Activated B cell treated with CpG ODN at 0.5 μM for 24 hours (primary cell): ENCODE data around the gene AFDN. TPM values are rescaled to one million over a fixed set of nuclear protein-coding genes. Genes with fewer than 3 reads are reported as not detected.

Source experiments
- ATAC-seq: fragments of 200-7000 bp; cut with Tn5 transposase; one replicate; pipeline ENCODE4 v1.10.0; 2021; ENCODE audit warnings: low read depth, mild to moderate bottlenecking, moderate library complexity
- CTCF ChIA-PET: fragments of 350-600 bp; sonication (Branson Sonifier 250); formaldehyde crosslinking; loops from one replicate; lab custom pipeline; 2021; ENCODE audit warnings: antibody characterized with exemption; lab: Charles Lee
- POLR2A ChIA-PET: fragments of 350-600 bp; sonication (Branson Sonifier 250); formaldehyde crosslinking; loops from one replicate; lab custom pipeline; 2021; ENCODE audit warnings: antibody characterized with exemption; lab: Charles Lee
- DNase-seq: peaks from one replicate; pipeline ENCODE4 v3.0.0; 2022
- H3K27ac Mint-ChIP-seq: one replicate; pipeline ENCODE4 v1.8.0; 2020; ENCODE audit warnings: mixed read lengths
- H3K27me3 Mint-ChIP-seq: one replicate; pipeline ENCODE4 v1.8.0; 2021; ENCODE audit warnings: mixed read lengths
- H3K36me3 Mint-ChIP-seq: one replicate; pipeline ENCODE4 v1.8.0; 2021; ENCODE audit warnings: low read depth, mixed read lengths
- H3K4me1 Mint-ChIP-seq: one replicate; pipeline ENCODE4 v1.8.0; 2021; ENCODE audit warnings: mixed read lengths
- H3K4me3 Mint-ChIP-seq: one replicate; pipeline ENCODE4 v1.8.0; 2020; ENCODE audit warnings: mild to moderate bottlenecking, mixed read lengths
- H3K9me3 Mint-ChIP-seq: one replicate; pipeline ENCODE4 v1.8.0; 2020; ENCODE audit warnings: mixed read lengths
- intact Hi-C: fragments of 100-400 bp; cut with micrococcal nuclease; formaldehyde crosslinking; loops from one replicate; pipeline ENCODE4 v1.15.1; 2024
- total RNA-seq: library from RNA; stranded (reverse); gene quantifications from 2 replicates; pipeline ENCODE4 v1.2.3, GENCODE V29; 2022
- TF ChIP-seq, protein P1 (sequence below): fragments of 200-600 bp; IDR thresholded peaks from one replicate; pipeline ENCODE4 v1.8.0; 2022; ENCODE audit warnings: antibody characterized with exemption, mild to moderate bottlenecking

Gene AFDN
- total RNA-seq, 1 donor from 2014 or later = 38.0 TPM

DNA sequence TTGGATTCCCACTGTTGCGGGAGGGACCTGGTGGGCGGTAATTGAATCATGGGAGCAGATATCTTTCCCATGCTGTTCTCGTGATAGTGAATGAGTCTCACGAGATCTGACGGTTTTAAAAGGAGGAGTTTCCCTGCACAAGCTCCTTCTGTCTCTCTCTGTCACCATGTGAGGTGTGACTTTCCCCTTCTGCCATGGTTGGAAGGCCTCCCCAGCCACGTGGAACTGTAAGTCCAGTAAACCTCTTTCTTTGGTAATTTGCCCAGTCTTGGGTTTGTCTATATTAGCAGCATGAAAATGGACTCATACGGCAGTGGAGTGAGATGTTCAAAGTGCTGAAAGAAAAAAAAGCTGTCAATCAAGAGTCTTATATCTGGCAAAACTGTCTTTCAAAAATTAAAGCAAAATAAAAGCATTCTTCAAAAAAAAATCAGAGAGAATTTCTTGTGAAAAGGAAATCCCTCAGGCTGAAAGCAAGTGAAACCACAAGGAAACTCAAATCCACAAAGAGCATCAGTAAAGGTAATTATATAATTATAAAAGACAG lies 155.3 kb downstream of the AFDN start:
- TF ChIP-seq, protein P1, sequence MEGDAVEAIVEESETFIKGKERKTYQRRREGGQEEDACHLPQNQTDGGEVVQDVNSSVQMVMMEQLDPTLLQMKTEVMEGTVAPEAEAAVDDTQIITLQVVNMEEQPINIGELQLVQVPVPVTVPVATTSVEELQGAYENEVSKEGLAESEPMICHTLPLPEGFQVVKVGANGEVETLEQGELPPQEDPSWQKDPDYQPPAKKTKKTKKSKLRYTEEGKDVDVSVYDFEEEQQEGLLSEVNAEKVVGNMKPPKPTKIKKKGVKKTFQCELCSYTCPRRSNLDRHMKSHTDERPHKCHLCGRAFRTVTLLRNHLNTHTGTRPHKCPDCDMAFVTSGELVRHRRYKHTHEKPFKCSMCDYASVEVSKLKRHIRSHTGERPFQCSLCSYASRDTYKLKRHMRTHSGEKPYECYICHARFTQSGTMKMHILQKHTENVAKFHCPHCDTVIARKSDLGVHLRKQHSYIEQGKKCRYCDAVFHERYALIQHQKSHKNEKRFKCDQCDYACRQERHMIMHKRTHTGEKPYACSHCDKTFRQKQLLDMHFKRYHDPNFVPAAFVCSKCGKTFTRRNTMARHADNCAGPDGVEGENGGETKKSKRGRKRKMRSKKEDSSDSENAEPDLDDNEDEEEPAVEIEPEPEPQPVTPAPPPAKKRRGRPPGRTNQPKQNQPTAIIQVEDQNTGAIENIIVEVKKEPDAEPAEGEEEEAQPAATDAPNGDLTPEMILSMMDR = no peak
- Mint-ChIP-seq H3K4me1 (no peaks in the 10 kb centered on the region), H3K27me3 (peaks cover 4% of the 10 kb centered on the region), H3K4me3 (no peak overlapping the region), H3K36me3 (no peaks in the 10 kb centered on the region), H3K9me3 (peaks cover 4% of the 10 kb centered on the region), H3K27ac (no peak overlapping the region)
- POLR2A ChIA-PET = no interaction called here
- no peak for ATAC-seq
- CTCF ChIA-PET = no interaction called here
- intact Hi-C loops = no loop called here
- DNase-seq = no peak

DNA sequence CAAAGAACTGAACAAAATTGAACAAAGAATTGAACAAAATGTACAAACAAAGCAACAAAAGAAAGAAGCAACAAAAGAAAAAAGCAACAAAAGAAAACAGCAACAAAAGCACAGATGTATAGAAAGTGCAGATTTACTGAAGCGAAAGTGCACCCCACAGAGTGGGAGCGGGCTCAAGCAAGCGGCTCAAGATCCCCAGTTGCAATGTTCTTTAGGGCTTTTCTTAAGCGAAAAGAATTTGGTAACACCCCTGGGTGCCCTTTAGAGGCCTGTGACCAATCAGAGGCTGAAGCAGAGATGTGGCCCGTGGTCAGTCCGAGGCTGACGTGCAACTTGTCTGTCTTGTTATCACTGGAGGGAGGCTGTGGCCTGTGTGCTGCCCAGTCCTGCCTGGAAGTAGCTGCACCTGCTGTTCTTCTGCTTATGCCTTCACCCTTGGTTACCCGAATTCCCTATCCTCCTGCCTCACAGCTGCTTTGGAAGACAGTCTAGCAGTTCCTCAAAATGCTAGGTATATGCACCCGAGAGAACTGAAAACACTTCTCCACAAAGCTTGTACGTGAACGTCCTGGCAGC lies 157.5 kb downstream of the AFDN start:
- TF ChIP-seq, protein P1 = no peak
- intact Hi-C loops = no loop called here
- Mint-ChIP-seq H3K36me3 (no peaks in the 10 kb centered on the region), H3K4me3 (no peak overlapping the region), H3K9me3 (peaks cover 4% of the 10 kb centered on the region), H3K27ac (no peak overlapping the region), H3K4me1 (no peaks in the 10 kb centered on the region), H3K27me3 (peaks cover 4% of the 10 kb centered on the region)
- ChIA-PET POLR2A (no interaction called here), CTCF (no interaction called here)
- DNase-seq (no peak), ATAC-seq (no peak)

DNA sequence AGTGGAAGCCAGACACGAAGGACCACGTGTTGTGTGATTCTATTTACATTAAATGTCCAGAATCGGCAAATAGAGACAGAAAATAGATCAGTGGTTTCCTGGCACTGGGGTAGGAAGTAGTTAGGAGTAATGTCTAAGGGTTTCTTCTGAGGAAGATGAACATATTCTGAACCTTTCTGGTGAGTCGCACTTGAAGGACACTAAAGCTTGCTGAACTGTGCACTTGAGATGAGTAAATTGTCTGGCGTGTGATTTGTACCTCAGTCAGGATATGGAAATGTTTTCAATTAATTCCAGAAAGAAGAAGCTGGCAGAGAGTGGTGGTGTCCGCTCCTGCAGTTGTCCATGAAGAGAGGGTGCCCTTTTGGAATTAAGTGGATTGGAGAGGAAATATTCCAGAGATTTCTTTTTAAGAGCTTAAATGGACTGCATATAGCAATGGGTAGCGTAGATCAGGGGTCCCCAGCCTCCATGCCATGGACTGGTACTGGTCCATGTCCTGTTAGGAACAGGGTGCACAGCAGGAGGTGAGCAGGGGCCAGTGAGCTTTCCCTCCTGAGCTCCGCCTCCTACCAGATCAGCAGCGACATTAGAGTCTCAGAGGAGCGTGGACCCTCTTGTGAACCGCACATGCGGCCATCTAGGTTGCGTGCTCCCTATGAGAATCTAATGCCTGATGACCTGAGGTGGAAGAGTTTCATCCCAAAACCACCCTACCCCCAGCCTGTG lies 158.3 kb downstream of the AFDN start:
- intact Hi-C loops = no loop called here
- H3K36me3 Mint-ChIP-seq = no peaks in the 10 kb centered on the region
- H3K4me3 Mint-ChIP-seq = no peak overlapping the region
- ChIA-PET POLR2A (no interaction called here), CTCF (no interaction called here)
- DNase-seq = no peak
- no peak overlapping the region for H3K27ac Mint-ChIP-seq
- TF ChIP-seq, protein P1 = no peak
- peaks cover under 1% of the 10 kb centered on the region for H3K27me3 Mint-ChIP-seq
- peaks cover 4% of the 10 kb centered on the region for H3K9me3 Mint-ChIP-seq
- H3K4me1 Mint-ChIP-seq = no peaks in the 10 kb centered on the region
- ATAC-seq = no peak

DNA sequence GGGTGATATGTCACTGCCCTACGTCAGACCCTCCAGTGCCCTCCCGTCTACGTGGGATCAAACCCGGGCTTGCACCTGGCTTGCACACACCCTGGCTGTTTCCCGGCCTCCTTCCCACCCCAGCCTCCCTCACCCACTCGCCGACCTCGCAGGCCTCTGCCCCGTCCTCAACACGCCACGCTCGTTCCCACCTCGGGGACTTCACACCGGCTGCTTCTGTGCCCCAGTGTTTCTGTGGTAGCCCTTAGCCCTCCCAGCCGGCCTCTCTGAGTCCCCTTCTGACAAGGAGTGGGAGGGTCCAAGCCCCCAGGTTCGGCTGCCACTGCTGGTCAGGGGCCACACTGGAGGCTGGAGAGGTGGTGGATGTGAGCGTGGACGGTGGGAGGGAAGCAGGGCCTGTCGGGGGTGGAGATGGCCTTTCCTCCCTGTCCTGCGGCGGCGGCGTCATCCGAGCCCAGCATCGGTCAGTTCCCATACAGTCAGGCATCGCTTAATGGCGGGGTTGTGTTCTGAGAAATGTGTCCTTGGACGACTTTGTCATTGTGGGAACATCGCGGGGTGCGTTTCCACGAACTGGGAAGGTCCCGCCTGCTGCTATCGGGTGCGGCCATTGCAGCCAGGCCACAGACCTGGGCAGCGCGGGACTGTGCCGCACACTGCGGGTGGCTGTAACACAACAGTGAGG lies 159.3 kb downstream of the AFDN start:
- H3K4me1 Mint-ChIP-seq = no peaks in the 10 kb centered on the region
- H3K27me3 Mint-ChIP-seq = no peaks in the 10 kb centered on the region
- intact Hi-C loops = no loop called here
- no peaks in the 10 kb centered on the region for H3K36me3 Mint-ChIP-seq
- DNase-seq (no peak), ATAC-seq (no peak)
- TF ChIP-seq, protein P1 = no peak
- H3K9me3 Mint-ChIP-seq = peaks cover 4% of the 10 kb centered on the region
- no peak overlapping the region for H3K4me3 Mint-ChIP-seq
- CTCF ChIA-PET = no interaction called here
- POLR2A ChIA-PET = no interaction called here
- H3K27ac Mint-ChIP-seq = no peak overlapping the region
